Activated CD4-positive, CD25-positive, alpha-beta regulatory T cell treated with anti-CD3 and anti-CD28 coated beads, Interleukin-2, amount 50 U/mL, for 24 hours (primary cell): ENCODE measurements around the gene NT5DC3.

Source experiments
- ATAC-seq, 2 donors: fragments of 150-1000 bp; cut with Tn5 transposase; one replicate each; pipeline ENCODE4 v1.10.0; 2021; ENCODE audit warnings: mild to moderate bottlenecking in 1 of 2, moderate library complexity in 1 of 2

Gene NT5DC3

GRCh38 chr12:103780992-103781391 lies 60.0 kb downstream of the NT5DC3 start:
- ATAC-seq: no peak

- no peak for ATAC-seq
These were observed 61.0 kb downstream of the NT5DC3 start for GRCh38 chr12:103780093-103780440.

GRCh38 chr12:103779410-103780092 lies 61.5 kb downstream of the NT5DC3 start:
- ATAC-seq: no peak

- ATAC-seq: no peak
These were observed 62.3 kb downstream of the NT5DC3 start for GRCh38 chr12:103778781-103779180.

- ATAC-seq: no peak
These were observed 66.0 kb downstream of the NT5DC3 start for GRCh38 chr12:103774977-103775560.

- no peak for ATAC-seq
These were observed 67.7 kb downstream of the NT5DC3 start for GRCh38 chr12:103773109-103773910.

GRCh38 chr12:103772367-103773108 lies 68.5 kb downstream of the NT5DC3 start:
- ATAC-seq: no peak

GRCh38 chr12:103771466-103771865 lies 69.6 kb downstream of the NT5DC3 start:
- no peak for ATAC-seq

- no peak for ATAC-seq
These were observed 71.6 kb downstream of the NT5DC3 start for GRCh38 chr12:103769240-103769945.

- ATAC-seq: no peak
These were observed 72.4 kb downstream of the NT5DC3 start for GRCh38 chr12:103768467-103769123.

GRCh38 chr12:103766028-103766427 lies 75.0 kb downstream of the NT5DC3 start:
- no peak for ATAC-seq

- ATAC-seq: no peak
These were observed 75.7 kb downstream of the NT5DC3 start for GRCh38 chr12:103765322-103765721.

GRCh38 chr12:103762473-103762872 lies 78.6 kb downstream of the NT5DC3 start:
- no peak for ATAC-seq

- ATAC-seq: no peak
These were observed 82.5 kb downstream of the NT5DC3 start for GRCh38 chr12:103758310-103759089.

- ATAC-seq: no peak
These were observed 83.8 kb downstream of the NT5DC3 start for GRCh38 chr12:103757248-103757647.

- no peak for ATAC-seq
These were observed 84.6 kb downstream of the NT5DC3 start for GRCh38 chr12:103756443-103756842.

GRCh38 chr12:103755425-103755824 lies 85.6 kb downstream of the NT5DC3 start:
- no peak for ATAC-seq

- no peak for ATAC-seq
These were observed 89.4 kb downstream of the NT5DC3 start for GRCh38 chr12:103751600-103751999.

- ATAC-seq: no peak
These were observed 89.9 kb downstream of the NT5DC3 start for GRCh38 chr12:103751171-103751570.

- no peak for ATAC-seq
These were observed 92.2 kb downstream of the NT5DC3 start for GRCh38 chr12:103748875-103749274.

GRCh38 chr12:103748002-103748401 lies 93.0 kb downstream of the NT5DC3 start:
- no peak for ATAC-seq
